Sigmoid colon (tissue), 7 donors: Measurements from ENCODE around the gene WRAP73. TPM values are rescaled to one million over a fixed set of nuclear protein-coding genes. Genes with fewer than 3 reads are reported as not detected.

Experiments used
- DNase-seq: peaks from one replicate; pipeline ENCODE4 v3.0.0-alpha.2; 2019
- H3K27ac ChIP-seq, 4 donors: fragments of 200-600 bp; sonication (generic); one replicate each; pipeline ENCODE4 v1.5.1; 2016 to 2019; ENCODE audit warnings: mild to moderate bottlenecking in 1 of 4
- H3K27me3 ChIP-seq, 3 donors: fragments of 200-600 bp; sonication (generic); one replicate each; pipeline ENCODE4 v1.5.1; 2019; ENCODE audit warnings: mild to moderate bottlenecking in 1 of 3
- H3K36me3 ChIP-seq, 4 donors: fragments of 200-600 bp; sonication (generic); one replicate each; pipeline ENCODE4 v1.5.1; 2016 to 2019
- H3K4me1 ChIP-seq, 4 donors: fragments of 200-600 bp; sonication (generic); one replicate each; pipeline ENCODE4 v1.5.1; 2017 to 2019
- H3K4me3 ChIP-seq, 4 donors: fragments of 200-600 bp; sonication (generic); one replicate each; pipeline ENCODE4 v1.5.1; 2017 to 2019; ENCODE audit warnings: mild to moderate bottlenecking in 2 of 4, moderate library complexity in 1 of 4
- H3K9me3 ChIP-seq, 4 donors: fragments of 200-600 bp in 3 of 4; sonication (generic) in 3 of 4; one replicate each; pipeline versions ENCODE4 v1.5.1 to v1.6.1; 2013 to 2019
- EP300 ChIP-seq, 4 donors: sonication (generic); formaldehyde crosslinking; IDR thresholded peaks; one replicate each; pipeline ENCODE4 v1.6.1; 2017; ENCODE audit warnings: antibody characterized with exemption in 4 of 4
- POLR2A ChIP-seq, 2 donors: fragments of 450-650 bp; IDR thresholded peaks; one replicate each; pipeline ENCODE4 v1.6.1; 2016; ENCODE audit warnings: antibody characterized with exemption in 2 of 2, mild to moderate bottlenecking in 2 of 2, moderate library complexity in 2 of 2
- POLR2AphosphoS5 ChIP-seq, 4 donors: sonication (generic); formaldehyde crosslinking; IDR thresholded peaks; one replicate each; pipeline ENCODE4 v1.6.1; 2017; ENCODE audit warnings: antibody characterized with exemption in 4 of 4
- WGBS, 2 donors: extraction: QIAGEN DNeasy Blood & Tissue Kit; methylation state at CpG; one replicate each; pipeline ENCODE4 v1.1.7; 2013; 5-methylcytosine and 5-hydroxymethylcytosine counted together
- intact Hi-C: fragments of 100-400 bp; cut with DNase I; formaldehyde crosslinking; loops from one replicate; pipeline ENCODE4 v1.15.1; 2023
- polyA plus RNA-seq, 3 donors: library from polyadenylated mRNA; stranded (reverse); fragments of 200-250 nt; gene quantifications; one replicate each; pipeline ENCODE4 v1.2.3, GENCODE V29; 2013
- total RNA-seq, 4 donors: library from RNA; depleted of rRNA; stranded (reverse); fragments of >200 nt; gene quantifications; one replicate each; pipeline ENCODE4 v1.1.0, GENCODE V29; 2016
- TF ChIP-seq, protein P1 (sequence below), 4 experiments: fragments of 450-650 bp in 3 of 4; fragments of 200-600 bp in 1 of 4; IDR thresholded peaks; one replicate each; pipeline ENCODE4 v1.5.1; 2016 to 2019; ENCODE audit warnings: antibody characterized with exemption in 4 of 4, mild to moderate bottlenecking in 3 of 4, moderate library complexity in 2 of 4
- donor health status: healthy with polysubstance abuse.
- donor health status: Bipolar disorder and iron deficiency.
- donor health status: healthy.

WRAP73 gene
- total and polyA plus RNA-seq, 7 donors: 11.4 to 24.2 (median 17.2) TPM

GRCh38 chr1:3663999-3664699, 14.2 kb upstream of the WRAP73 start:
- no peak overlapping the region for H3K4me3 ChIP-seq
- 57 to 78% methylated on average over 14 of the region's 14 CpGs for WGBS, 2 donors
- intact Hi-C loops: no loop called here
- no peak overlapping the region for H3K27ac ChIP-seq
- H3K36me3 ChIP-seq: no peaks in the 10 kb centered on the region
- H3K9me3 ChIP-seq: no peaks in the 10 kb centered on the region
- peak; percentile 45 for DNase-seq
- TF ChIP-seq, protein P1, sequence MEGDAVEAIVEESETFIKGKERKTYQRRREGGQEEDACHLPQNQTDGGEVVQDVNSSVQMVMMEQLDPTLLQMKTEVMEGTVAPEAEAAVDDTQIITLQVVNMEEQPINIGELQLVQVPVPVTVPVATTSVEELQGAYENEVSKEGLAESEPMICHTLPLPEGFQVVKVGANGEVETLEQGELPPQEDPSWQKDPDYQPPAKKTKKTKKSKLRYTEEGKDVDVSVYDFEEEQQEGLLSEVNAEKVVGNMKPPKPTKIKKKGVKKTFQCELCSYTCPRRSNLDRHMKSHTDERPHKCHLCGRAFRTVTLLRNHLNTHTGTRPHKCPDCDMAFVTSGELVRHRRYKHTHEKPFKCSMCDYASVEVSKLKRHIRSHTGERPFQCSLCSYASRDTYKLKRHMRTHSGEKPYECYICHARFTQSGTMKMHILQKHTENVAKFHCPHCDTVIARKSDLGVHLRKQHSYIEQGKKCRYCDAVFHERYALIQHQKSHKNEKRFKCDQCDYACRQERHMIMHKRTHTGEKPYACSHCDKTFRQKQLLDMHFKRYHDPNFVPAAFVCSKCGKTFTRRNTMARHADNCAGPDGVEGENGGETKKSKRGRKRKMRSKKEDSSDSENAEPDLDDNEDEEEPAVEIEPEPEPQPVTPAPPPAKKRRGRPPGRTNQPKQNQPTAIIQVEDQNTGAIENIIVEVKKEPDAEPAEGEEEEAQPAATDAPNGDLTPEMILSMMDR (IDR thresholded peaks at IDR 0.05): no peak
- TF ChIP-seq POLR2A (IDR thresholded peaks at IDR 0.05) (no peak), POLR2AphosphoS5 (IDR thresholded peaks at IDR 0.05) (no peak), EP300 (IDR thresholded peaks at IDR 0.05) (no peak)
- H3K4me1 ChIP-seq: peaks cover 0 to 3% (median 0%) of the 10 kb centered on the region in 4 donors
- H3K27me3 ChIP-seq: peaks cover 0 to 30% (median 5%) of the 10 kb centered on the region in 3 donors

DNA sequence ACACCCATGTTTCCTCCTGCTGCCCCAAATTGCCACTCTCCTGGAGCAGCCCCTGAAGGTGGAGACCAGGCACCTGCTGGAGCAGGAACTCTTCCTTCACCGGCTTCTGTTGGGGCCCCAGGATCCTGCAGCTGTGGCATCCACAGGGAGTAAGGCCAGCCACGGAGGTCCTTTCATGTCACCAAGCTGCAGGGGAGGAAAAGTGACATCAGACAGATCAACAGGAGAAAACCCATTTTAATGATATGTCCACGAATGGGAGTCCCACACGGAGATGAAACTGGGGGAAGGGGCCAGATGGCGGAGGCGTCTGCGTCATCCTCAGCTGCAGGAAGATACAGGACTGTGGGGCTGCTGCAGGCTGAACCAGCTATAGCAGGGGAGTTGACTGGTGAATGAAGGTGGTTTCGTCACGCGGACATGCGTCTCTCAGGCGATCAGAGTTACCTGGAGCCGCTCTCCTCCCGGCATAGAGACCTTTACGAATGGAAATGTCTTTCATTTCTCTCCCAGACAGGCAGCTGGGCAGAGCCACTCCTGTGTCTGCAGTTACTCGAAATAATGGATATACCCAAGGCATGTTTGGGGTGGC, 12.3 kb upstream of the WRAP73 start:
- DNase-seq: peak; percentile 50
- H3K36me3 ChIP-seq: no peaks in the 10 kb centered on the region
- 84 to 91% methylated on average over 16 of the region's 16 CpGs for WGBS, 2 donors
- H3K27ac ChIP-seq: no peak overlapping the region
- H3K4me1 ChIP-seq: no peaks in the 10 kb centered on the region
- no peak for TF ChIP-seq EP300 (IDR thresholded peaks at IDR 0.05)
- no peak for TF ChIP-seq POLR2AphosphoS5 (IDR thresholded peaks at IDR 0.05)
- TF ChIP-seq, protein P1 (IDR thresholded peaks at IDR 0.05): no peak
- no peak for TF ChIP-seq POLR2A (IDR thresholded peaks at IDR 0.05)
- intact Hi-C loops: no loop called here
- peaks cover 4 to 36% (median 21%) of the 10 kb centered on the region in 3 donors for H3K27me3 ChIP-seq
- H3K9me3 ChIP-seq: no peaks in the 10 kb centered on the region
- no peak overlapping the region for H3K4me3 ChIP-seq

DNA sequence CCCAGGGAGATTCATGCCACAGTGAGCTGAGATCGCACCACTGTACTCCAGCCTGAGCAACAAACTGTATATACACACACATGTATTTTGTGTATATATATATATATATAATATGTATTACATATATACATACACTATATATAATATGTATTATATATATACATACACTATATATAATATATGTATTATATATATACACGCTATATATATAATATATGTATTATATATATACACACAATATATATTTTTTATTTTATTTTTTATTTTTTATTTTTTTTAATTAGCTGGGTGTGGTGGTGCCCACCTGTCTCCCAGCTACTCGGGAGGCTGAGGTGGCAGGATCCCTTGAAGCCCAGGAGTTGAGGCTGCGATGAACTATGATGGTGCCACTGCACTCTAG, 11.7 kb upstream of the WRAP73 start:
- Histone ChIP-seq H3K36me3 (no peaks in the 10 kb centered on the region), H3K27me3 (peaks cover 8 to 42% (median 21%) of the 10 kb centered on the region in 3 donors), H3K4me1 (no peaks in the 10 kb centered on the region), H3K4me3 (no peak overlapping the region), H3K27ac (no peak overlapping the region), H3K9me3 (no peaks in the 10 kb centered on the region)
- WGBS, 2 donors: 91 to 92% methylated on average over 4 of the region's 4 CpGs
- no peak for DNase-seq
- TF ChIP-seq EP300 (IDR thresholded peaks at IDR 0.05) (no peak), POLR2AphosphoS5 (IDR thresholded peaks at IDR 0.05) (no peak), POLR2A (IDR thresholded peaks at IDR 0.05) (no peak)
- TF ChIP-seq, protein P1 (IDR thresholded peaks at IDR 0.05): no peak
- intact Hi-C loops: no loop called here

DNA sequence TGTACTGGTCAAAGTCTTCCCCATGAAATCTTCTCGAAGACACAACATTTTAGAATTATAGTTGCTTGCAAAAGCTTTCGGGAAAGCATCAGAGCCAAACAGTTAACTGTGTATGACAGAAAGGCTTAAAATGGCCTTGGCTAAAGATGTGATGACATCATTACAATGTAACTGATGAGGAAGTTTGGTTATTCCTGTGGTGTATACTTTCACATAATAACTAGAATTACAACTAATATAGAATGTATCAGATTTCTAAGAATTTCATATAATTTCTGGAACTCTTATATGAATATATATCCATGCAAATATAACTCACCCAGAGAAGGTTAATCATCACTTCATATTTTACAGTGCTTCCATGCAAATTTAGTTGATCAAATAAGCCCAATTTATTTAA, 10.8 kb upstream of the WRAP73 start:
- no peaks in the 10 kb centered on the region for H3K4me1 ChIP-seq
- no peaks in the 10 kb centered on the region for H3K36me3 ChIP-seq
- H3K27ac ChIP-seq: no peak overlapping the region
- H3K27me3 ChIP-seq: peaks cover 8 to 51% (median 21%) of the 10 kb centered on the region in 3 donors
- no peak for DNase-seq
- TF ChIP-seq POLR2A (IDR thresholded peaks at IDR 0.05) (no peak), EP300 (IDR thresholded peaks at IDR 0.05) (no peak), POLR2AphosphoS5 (IDR thresholded peaks at IDR 0.05) (no peak)
- TF ChIP-seq, protein P1 (IDR thresholded peaks at IDR 0.05): no peak
- WGBS, 2 donors: 80 to 82% methylated on average over 2 of the region's 2 CpGs
- H3K4me3 ChIP-seq: no peak overlapping the region
- intact Hi-C loops: no loop called here
- H3K9me3 ChIP-seq: no peaks in the 10 kb centered on the region
